NCI-H1930 (cell line): ENCODE results near the gene C22orf15.

Experiments
- DNase-seq, 2 experiments: peaks; one replicate each; lab custom pipeline; 2025; lab: John Stamatoyannopoulos, UW

The C22orf15 gene

DNA sequence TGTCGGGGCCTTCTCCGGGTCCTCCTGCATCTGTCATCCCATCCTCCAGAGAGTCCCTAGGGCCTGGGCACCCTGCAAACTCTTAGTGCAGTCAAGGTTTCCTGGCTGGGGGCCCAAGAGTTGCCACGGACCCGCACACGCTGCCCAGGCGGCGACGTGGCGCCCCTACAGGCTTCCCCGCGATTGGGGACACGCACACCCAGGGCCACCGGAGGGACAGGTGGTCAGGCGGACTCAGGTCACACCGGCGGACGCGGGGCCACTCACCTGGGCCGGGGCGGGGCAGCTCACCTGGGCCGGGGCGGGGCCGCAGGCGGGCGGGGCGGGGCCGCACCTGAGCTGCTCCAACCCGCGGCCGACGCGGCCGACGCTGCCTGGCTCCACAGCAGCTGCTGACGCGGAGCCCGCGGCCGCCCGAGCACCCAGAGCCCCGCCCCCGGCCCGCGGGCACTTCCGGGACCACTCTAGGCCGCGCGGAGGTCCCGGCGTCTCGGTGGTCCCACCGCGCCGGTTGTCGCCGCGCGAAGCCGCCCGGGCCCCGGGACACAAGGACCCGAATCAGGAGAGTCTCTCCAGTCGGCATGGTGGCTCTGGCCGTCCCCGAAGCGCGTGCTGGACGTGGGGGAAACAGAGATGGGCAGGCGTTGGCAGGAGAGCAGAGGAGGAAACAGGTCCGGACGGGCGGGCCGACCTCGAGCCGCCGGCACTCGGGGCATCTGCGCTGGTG is 11.9 kb upstream of the C22orf15 start, which contains the start of gene ZNF70:
TSS of gene ZNF70 (minus strand) at position 399 of the 727 bp plus-strand sequence. CDS start 5,972 bp downstream, outside the sequence.
- DNase-seq = peak; percentile 75 to 84

GRCh38 chr22:23751441-23751996 is 11.3 kb upstream of the C22orf15 start:
- DNase-seq = no peak

GRCh38 chr22:23752090-23752691 is 10.6 kb upstream of the C22orf15 start:
- no peak for DNase-seq

DNA sequence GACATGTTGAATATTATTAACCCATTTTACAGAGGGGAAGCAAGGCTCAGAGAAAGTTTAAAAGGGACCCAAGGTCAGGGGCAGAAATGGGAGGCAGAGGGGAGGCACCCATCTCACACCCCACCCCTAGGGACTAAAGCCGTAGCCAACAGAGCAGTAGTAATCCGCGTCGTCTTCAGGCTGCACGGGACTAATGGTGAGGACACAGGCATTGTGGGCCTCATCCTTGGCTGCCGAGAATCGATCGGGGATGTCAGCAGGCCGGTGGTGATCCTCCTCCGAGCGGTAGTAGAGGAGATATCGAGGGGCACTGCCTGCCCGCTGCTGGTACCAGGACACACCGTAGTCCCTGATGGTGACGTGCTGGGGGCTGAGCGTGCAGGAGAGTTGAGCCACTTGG is 10.0 kb upstream of the C22orf15 start:
- no peak for DNase-seq

GRCh38 chr22:23753385-23753784 is 9.4 kb upstream of the C22orf15 start:
- no peak for DNase-seq

DNA sequence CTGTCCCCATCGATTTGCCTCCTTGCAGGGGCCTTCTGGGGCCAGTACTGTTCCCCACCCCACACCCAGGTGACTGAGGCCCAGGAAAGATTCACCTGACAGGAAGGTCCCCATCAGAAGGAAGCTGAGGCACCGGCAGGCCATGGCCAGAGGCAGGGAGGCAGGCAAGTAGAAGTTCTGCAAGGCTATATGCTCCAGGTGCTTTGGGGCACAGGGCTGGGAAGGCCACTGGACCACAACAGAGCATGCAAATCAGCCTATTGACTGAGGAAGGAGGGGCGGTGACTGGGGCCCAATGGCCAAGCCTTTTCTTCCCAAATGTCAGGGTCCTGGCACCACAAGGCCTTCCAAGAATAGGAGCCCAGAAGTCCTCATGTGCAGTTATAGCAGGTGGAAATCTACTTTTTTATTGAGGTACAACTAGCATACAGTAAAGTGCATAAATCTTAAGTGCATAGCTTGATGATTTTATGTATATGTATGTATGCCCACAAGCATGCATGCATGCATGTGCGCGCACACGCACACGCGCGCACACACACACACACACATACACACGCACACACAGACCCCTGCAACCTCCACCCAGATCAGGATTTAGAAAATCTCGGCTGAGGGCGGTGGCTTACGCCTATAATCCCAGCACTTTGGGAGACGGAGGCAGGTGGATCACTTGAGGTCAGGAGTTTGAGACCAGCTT is 8.4 kb upstream of the C22orf15 start, which contains the start of gene VPREB3:
TSS of gene VPREB3 (minus strand) at position 206 of the 700 bp plus-strand sequence. CDS start at position 144, 62 bp downstream.
- DNase-seq = no peak

DNA sequence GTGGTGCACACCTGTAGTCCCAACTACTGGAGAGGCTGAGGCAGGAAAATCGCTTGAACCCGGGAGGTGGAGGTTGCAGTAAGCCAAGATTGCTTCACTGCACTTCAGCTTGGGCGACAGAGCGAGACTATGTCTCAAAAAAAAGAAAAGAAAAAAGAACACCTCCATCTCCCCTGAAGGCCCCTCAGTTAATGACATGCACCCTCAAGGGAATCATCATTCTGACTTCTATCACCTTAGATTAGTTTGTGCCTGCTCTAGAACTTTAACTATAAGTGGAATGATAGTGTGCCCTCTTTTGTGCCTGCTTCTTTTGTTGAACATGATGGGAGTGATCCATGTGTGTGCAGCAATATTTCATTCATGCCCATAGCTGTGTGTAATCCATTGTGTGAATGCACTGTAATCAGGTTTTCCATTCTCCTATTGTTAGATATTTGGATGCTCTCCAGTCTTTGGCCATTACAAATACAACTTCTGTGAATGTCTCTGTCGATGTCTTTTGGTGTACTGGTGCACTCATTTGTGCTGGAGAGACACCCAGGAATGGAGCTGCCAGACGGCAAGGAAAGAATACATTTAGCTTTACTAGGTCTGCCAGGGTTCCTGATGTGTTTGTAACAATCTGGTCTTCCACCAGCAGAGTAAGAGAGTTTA is 7.7 kb upstream of the C22orf15 start:
- DNase-seq = no peak

- no peak for DNase-seq
Observed at GRCh38 chr22:23755711-23756110, 7.1 kb upstream of the C22orf15 start.

- no peak for DNase-seq
Observed at GRCh38 chr22:23756891-23757290, 5.9 kb upstream of the C22orf15 start.

- DNase-seq = no peak
Observed at GRCh38 chr22:23759566-23759965, 3.2 kb upstream of the C22orf15 start.

DNA sequence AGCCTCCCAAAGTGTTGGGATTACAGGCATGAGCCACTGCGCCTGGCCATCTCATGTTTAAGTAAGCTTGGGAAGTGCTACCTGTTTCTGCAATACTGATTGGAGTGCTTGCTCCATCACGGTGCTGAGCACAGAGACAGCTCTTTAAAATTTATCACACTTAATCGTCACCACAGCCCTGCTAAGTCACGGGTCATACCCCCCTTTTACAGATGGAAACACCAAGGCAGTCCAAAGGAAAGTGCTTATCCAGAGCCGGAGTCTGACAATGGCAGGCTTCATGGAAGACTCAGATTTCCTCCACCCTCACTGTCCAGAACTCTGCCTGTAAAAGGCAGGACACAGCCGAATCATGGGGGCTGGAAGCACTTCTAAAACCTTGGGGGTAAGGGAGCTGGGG is 2.7 kb upstream of the C22orf15 start:
- no peak for DNase-seq

DNA sequence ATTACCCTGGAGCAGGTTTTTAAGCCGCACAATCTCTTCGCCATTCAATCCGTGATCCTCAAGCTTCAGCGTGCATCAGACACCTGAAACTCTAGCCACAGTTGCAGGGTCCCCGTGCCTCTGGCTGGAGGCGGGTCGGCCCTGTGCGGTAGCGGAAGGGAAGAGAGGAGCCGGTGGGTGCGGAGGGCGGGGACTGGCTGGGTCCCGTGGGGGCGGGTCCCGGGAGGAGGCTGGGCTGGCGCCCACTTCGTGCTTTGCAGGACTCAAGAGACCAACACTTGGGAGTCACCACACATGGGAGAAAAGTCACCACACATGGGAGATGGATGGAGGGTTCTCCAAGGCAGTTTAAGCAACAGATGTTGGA is 772 bp downstream of the C22orf15 start:
- no peak for DNase-seq

DNA sequence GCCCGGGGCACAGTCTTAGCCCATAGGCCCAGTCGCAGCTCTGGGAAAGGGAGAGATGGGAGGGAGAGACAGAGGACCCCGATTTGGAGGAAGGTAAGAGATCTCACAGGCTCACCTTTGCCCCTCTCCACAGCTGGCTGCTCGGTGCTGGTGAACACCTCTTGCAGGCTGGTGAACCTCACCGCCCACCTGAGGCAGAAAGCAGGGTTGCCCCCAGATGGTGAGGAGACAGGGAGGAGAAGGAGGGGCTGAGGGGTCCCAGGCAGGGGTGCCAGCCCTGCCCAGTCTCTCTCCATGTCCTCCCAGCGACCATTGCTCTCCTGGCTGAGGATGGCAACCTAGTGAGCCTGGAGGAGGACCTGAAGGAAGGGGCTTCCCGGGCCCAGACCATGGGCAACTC is 1.2 kb downstream of the C22orf15 start:
- DNase-seq = no peak

GRCh38 chr22:23764899-23765881 is 2.4 kb downstream of the C22orf15 start:
- peak in 1 of 2 experiments; percentile 67 for DNase-seq

DNA sequence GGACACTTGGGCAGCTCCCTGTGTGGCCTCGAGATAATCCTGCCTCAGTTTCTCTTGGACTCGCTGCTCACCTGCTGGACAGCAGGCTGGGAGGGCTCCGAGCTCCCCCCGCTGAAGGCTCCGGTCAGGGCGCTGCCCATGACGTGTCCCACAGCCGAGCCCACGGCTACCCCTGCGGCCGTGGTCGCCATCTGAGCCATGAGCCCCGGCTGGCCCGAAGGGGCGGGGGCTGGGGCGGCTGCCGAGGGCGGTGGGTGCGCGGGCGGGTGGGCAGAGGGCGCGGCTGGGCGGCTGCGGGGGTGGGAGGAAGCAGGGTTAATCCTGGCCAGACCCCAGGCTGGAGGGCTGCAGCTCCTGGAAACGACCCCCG is 4.5 kb downstream of the C22orf15 start:
- DNase-seq = no peak

DNA sequence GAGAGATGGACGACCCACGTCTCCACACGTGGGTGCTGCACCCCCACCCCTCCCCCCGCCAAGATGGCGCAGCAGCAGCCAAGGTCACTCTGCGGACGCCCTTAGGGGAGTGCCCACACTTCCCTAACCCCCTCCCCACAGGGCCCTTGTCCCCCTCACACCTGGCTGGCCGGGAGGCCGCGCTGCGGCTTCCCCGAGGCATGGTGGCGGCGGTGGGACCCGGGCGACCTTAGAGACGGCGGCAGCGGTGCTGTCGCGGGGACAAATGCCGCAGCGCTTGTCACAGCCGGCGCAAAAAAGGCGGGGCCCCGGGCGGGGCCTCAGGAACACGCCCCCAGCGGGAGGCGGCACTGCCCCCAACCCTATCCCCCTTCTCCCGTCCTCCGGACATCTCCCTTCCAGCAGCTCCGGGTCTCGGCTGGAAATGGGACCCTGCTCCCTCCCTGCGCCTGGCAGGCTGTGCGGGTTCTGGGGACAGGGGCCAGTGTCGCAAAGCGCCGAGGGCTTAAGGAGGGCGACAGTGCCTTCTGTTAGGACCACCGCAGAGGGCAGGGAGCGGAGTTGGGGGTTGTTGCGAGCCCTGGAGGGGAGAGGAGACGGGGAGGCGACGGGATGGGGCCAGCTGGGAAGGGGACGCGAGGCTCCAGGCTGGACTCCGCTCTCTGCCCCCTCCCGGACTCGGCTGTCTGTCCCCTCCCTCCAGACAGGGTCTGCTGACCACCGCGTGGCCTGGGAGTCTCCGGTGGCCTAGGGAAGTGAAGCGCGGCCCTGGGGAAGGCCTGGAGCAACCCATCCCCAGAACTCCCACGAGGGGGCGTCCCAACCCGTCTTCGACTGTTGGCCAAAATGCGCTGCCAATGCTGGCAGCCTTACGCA is 5.1 kb downstream of the C22orf15 start, which contains the start of gene CHCHD10:
TSS of gene CHCHD10 (minus strand) at position 300 of the 876 bp plus-strand sequence. CDS start at position 202, 98 bp downstream.
- DNase-seq = peak; percentile 71 to 83

DNA sequence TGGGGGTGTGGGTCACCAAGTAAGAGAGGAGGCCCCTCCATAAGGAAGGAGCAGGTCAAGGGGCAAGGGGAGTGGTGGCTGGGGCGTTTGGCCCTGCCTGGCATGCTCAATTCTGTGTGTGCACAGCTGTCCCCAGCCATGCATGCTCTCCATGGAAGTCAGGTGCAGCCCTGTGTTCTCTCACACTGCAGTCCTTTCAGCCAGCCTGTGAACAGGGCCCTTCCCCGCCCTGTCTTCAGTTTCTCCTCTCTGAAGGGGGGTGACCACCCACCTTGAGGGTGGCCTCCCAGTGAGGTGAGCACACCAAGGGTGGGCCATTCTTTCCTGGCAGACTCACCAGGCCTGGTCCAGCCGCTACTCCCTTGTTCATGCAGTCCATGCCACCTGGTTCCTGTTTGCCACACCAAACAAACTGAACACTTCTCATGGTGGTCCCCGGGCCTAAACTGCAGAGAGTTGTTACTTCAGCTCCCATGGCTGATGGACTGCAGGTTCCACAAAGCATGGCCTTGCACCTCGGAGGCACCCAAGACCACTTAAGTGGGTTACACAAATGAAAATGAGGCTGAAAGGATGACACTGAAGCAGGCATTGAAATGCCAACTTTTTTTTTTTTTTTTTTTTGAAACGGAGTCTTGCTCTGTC is 6.7 kb downstream of the C22orf15 start:
- DNase-seq = no peak

- no peak for DNase-seq
Observed at GRCh38 chr22:23772315-23772648, 9.5 kb downstream of the C22orf15 start.
